CD1c-positive myeloid dendritic cell (primary cell): Measurements from ENCODE around the gene SEMA3C.
"Not testable (repeated sequence)": the region's sequence is repeated elsewhere in the genome, so short reads cannot be mapped to it uniquely, and the experiment has no call there.

Source experiments
- DNase-seq: peaks from one replicate; pipeline ENCODE4 v3.0.0-alpha.2; 2016; ENCODE audit errors: extremely low spot score

The SEMA3C gene

GRCh38 chr7:80926955-80927354 is 8.1 kb upstream of the SEMA3C start:
- not testable (repeated sequence) for DNase-seq

GRCh38 chr7:80924090-80924489 is 5.2 kb upstream of the SEMA3C start:
- peak; percentile 45 for DNase-seq

- peak; percentile 33 for DNase-seq
Measured at GRCh38 chr7:80923211-80923612, 4.4 kb upstream of the SEMA3C start.

GRCh38 chr7:80922253-80923049 is 3.6 kb upstream of the SEMA3C start:
- no peak for DNase-seq

GRCh38 chr7:80921130-80921529 is 2.3 kb upstream of the SEMA3C start:
- no peak for DNase-seq

- peak; percentile 76 for DNase-seq
Measured at GRCh38 chr7:80918399-80918798, 452 bp downstream of the SEMA3C start.

- no peak for DNase-seq
Measured at GRCh38 chr7:80916770-80917741, 1.8 kb downstream of the SEMA3C start.

- no peak for DNase-seq
Measured at GRCh38 chr7:80910228-80910627, 8.6 kb downstream of the SEMA3C start.

GRCh38 chr7:80908360-80908797 is 10.5 kb downstream of the SEMA3C start:
- no peak for DNase-seq

GRCh38 chr7:80907612-80908011 is 11.2 kb downstream of the SEMA3C start:
- no peak for DNase-seq

- no peak for DNase-seq
Measured at GRCh38 chr7:80907141-80907601, 11.7 kb downstream of the SEMA3C start.

GRCh38 chr7:80905334-80905733 is 13.5 kb downstream of the SEMA3C start:
- no peak for DNase-seq

GRCh38 chr7:80902716-80903308 is 16.0 kb downstream of the SEMA3C start:
- no peak for DNase-seq

GRCh38 chr7:80902019-80902418 is 16.8 kb downstream of the SEMA3C start:
- no peak for DNase-seq

GRCh38 chr7:80900583-80901576 is 18.0 kb downstream of the SEMA3C start:
- no peak for DNase-seq

- no peak for DNase-seq
Measured at GRCh38 chr7:80896906-80897598, 21.8 kb downstream of the SEMA3C start.

- no peak for DNase-seq
Measured at GRCh38 chr7:80895056-80895455, 23.8 kb downstream of the SEMA3C start.

- DNase-seq, result no peak
Measured at GRCh38 chr7:80891259-80891544, 27.6 kb downstream of the SEMA3C start.

GRCh38 chr7:80890426-80891258 is 28.2 kb downstream of the SEMA3C start:
- DNase-seq, result no peak

- no peak for DNase-seq
Measured at GRCh38 chr7:80889525-80889924, 29.3 kb downstream of the SEMA3C start.
